Measurements from ENCODE around the gene AFF1.

The AFF1 gene, protein sequence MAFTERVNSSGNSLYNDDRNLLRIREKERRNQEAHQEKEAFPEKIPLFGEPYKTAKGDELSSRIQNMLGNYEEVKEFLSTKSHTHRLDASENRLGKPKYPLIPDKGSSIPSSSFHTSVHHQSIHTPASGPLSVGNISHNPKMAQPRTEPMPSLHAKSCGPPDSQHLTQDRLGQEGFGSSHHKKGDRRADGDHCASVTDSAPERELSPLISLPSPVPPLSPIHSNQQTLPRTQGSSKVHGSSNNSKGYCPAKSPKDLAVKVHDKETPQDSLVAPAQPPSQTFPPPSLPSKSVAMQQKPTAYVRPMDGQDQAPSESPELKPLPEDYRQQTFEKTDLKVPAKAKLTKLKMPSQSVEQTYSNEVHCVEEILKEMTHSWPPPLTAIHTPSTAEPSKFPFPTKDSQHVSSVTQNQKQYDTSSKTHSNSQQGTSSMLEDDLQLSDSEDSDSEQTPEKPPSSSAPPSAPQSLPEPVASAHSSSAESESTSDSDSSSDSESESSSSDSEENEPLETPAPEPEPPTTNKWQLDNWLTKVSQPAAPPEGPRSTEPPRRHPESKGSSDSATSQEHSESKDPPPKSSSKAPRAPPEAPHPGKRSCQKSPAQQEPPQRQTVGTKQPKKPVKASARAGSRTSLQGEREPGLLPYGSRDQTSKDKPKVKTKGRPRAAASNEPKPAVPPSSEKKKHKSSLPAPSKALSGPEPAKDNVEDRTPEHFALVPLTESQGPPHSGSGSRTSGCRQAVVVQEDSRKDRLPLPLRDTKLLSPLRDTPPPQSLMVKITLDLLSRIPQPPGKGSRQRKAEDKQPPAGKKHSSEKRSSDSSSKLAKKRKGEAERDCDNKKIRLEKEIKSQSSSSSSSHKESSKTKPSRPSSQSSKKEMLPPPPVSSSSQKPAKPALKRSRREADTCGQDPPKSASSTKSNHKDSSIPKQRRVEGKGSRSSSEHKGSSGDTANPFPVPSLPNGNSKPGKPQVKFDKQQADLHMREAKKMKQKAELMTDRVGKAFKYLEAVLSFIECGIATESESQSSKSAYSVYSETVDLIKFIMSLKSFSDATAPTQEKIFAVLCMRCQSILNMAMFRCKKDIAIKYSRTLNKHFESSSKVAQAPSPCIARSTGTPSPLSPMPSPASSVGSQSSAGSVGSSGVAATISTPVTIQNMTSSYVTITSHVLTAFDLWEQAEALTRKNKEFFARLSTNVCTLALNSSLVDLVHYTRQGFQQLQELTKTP

GRCh38 chr4:86934771-86935565 is at the start of gene AFF1:
AFF1 (plus strand) TSS chr4:86935011; CDS start chr4:86948534, 13,523 bp downstream.
- DNase-seq: peak; percentile 92

- DNase-seq: no peak
These were observed 44.0 kb upstream of the AFF1 start for GRCh38 chr4:86890790-86891189.

- DNase-seq: peak; percentile 63
These were observed 42.8 kb upstream of the AFF1 start, which contains the start of gene C4orf36 for GRCh38 chr4:86891762-86892635. C4orf36 (minus strand) TSS chr4:86892422; CDS start chr4:86891520, 902 bp downstream.

DNA sequence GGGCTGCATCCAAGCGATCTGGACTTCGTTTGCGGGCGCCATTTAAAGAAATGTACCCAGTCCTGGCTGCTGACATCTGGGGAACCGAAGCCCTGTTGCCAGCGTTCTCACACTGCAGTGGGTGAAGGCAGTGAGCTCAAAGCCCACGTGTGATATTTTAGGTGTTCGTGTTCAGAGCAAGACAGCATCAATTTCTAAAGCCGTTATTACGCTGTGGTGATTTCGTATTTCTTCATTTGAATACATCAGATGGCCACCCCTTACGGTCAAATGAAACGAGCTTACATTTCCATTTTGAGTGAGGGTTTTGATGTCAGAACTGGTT is 42.2 kb upstream of the AFF1 start:
- no peak for DNase-seq

GRCh38 chr4:86893136-86893535 is 41.7 kb upstream of the AFF1 start:
- no peak for DNase-seq

- DNase-seq: no peak
These were observed 40.4 kb upstream of the AFF1 start for GRCh38 chr4:86894455-86894854.

DNA sequence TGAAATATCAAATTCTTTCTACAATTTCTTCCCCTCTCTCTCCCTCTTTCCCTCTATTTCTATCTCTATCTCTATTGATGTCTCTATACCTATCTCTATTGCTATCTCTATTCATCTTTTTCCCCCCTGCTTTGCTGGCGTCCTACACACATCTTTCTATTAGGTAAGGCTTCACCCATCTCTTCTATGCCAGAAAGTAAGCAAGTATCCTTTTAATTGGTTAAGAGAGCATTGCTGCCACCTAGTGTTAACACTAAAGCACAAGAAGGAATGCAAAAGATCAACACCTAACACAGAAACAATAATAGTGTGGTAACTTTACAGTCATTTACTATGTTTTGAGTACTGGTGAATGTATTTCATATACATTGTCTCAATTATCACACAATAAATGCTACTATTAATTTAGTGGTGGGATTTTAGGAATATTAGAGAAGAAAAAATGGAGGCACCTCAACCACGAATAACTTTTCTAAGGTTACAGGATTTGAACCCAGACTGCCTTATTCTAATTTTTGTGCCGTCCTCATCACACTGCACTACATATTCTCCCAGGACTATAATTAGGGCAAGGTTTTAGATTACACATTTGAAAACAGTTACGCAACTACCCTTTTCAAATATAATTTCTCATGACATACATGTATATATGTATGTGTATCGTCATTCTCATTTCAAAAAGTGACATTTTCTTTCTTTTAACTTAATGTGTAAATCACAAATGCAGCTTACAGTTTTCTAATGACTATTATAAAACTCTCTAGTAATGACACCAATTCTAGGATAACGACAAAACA is 38.9 kb upstream of the AFF1 start:
- DNase-seq: no peak

- DNase-seq: no peak
These were observed 38.2 kb upstream of the AFF1 start for GRCh38 chr4:86896596-86896995.

DNA sequence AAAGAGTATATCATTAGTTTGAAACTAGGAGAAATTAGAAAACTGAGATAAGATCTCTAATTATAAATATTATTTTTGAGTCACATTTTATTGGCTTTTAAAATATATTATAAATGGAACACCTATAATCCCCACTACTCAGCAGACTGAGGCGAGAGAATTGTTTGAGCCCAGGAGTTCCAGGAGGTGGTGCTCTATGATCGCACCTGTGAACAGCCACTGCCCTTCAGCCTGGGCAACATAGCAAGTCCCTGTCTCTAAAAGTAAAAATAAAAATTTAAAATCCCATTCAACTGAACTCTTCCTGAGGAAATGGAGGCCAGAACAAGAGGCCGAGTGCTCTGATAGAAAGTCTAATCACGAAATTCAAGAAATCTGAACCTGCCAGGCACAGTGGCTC is 36.2 kb upstream of the AFF1 start:
- no peak for DNase-seq

GRCh38 chr4:86901864-86902263 is 32.9 kb upstream of the AFF1 start:
- DNase-seq: no peak

DNA sequence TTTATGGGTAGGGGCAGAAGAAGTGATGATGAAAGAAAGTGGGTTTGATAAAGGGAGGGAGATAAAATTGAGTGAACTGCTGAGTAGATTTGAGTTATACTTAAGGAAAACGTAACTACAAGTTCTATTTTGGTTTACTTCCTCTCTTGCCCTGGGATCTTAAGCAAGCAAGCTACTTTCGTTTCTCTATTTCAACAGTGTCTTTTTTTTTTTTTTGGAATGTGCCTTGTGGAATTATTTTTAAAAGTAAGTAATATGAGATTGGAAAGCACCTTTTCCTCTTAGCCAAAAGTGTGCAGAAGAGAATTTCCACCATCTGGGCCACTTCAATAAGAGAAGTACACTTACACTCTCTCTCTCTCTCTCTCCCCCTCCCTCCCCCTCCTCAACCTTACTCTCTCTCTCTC is 26.6 kb upstream of the AFF1 start:
- no peak for DNase-seq

GRCh38 chr4:86909546-86910295 is 25.1 kb upstream of the AFF1 start:
- DNase-seq: no peak

DNA sequence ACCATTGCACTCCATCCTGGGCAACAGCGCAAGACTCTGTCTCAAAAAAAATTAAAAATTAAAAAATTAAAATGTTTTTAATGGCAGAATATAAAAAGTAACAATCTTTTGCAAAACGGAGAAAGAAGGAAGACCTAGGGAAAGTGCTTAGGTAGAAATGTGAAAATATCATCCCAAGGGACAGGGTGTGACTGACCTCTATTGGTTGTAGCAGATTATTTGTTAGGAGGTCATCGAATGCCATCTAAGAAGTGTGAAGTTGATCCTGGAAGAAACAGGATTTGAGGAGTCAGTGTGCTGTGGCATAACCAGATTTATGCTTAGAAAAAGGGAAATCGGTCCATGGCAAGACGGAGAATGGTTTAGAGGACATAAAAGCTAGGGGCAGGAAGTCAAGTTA is 24.4 kb upstream of the AFF1 start:
- no peak for DNase-seq

DNA sequence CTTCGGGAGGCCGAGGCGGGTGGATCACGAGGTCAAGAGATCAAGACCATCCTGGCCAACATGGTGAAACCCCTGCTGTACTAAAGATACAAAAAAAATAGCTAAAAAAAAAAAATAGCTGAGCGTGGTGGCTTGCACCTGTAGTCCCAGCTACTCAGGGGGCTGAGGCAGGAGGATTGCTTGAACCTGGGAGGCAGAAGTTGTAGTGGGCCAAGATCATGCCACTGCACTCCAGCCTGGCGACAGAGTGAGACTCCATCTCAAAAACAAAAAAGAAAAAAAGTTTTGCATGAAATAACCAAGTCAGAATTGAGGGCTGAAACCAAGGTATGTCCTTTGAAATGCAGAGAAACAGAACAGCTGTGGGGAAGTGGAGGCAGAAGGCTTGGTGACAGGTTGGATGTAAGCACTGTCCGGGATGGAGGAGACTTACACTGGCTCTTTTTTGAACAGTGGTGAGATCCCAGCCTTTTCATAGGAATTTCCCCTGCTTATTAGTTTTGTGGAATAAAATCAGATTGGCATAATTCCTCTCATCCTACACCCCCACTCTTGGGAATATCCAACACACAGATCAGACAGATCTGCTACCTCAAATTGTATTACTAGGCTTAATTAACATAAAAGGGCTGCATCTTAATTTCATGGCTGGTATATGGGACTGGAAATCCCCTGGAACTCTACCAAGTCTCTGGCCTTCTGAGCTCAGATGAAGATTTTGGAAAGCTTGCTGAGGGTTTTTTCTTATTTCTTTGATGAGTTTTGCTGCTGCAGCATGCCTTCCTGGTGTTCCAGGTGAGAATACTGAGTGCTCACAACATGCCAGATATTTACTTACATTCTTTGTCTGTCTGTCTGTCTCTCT is 23.8 kb upstream of the AFF1 start:
- DNase-seq: no peak

GRCh38 chr4:86916392-86916791 is 18.4 kb upstream of the AFF1 start:
- DNase-seq: no peak

GRCh38 chr4:86917212-86918039 is 17.4 kb upstream of the AFF1 start:
- DNase-seq: no peak

DNA sequence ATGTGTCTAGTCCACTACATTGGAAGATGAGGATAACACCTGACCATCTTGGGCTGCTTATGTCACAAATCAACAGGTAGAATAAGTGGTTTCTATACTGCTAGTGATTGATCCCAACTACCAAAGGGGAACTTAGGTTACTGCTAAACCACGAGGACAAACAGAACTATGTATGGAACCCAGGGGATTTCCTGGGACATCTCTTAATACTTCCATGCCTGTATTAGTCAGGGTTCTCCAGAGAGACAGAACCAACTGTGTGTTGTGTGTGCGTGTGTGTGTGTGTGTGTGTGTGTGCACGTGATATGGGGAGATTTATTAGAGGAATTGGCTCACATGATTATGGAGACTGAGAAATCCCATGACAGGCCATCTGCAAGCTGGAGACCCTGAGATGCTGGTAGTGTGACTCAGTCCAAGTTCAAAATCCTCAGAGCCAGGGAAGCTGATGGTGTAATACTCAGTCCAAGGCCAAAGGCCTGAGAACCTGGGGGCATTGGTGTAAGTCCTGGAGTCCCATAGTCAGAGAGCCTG is 16.2 kb upstream of the AFF1 start:
- DNase-seq: no peak

Data from activated CD4-positive, alpha-beta T cell treated with anti-CD3 and anti-CD28 coated beads for 48 hours (primary cell).